HepG2 (cell line): ENCODE results near the gene ARIH2. TPM values are rescaled to one million over a fixed set of nuclear protein-coding genes. Genes with fewer than 3 reads are reported as not detected.

Source experiments
- DNMT1 ChIP-seq: sonication (generic); formaldehyde crosslinking; IDR thresholded peaks from 2 replicates; pipeline ENCODE4 v1.5.1; 2020; ENCODE audit warnings: mild to moderate bottlenecking, missing genetic modification reagents
- FIP1L1 ChIP-seq: fragments of 200-400 bp; formaldehyde crosslinking; IDR thresholded peaks from 2 replicates; pipeline ENCODE4 v1.6.1; 2018; ENCODE audit warnings: low read depth, mild to moderate bottlenecking, low read length, moderate library complexity, borderline replicate concordance; ENCODE audit not compliant: insufficient read depth
- FOXO1 ChIP-seq: sonication (generic); formaldehyde crosslinking; IDR thresholded peaks from 2 replicates; pipeline ENCODE4 v1.4.0; 2020; ENCODE audit warnings: missing genetic modification reagents
- PRPF4 ChIP-seq: fragments of 200-400 bp; formaldehyde crosslinking; IDR thresholded peaks from 2 replicates; pipeline ENCODE4 v1.6.1; 2016; ENCODE audit warnings: low read length, low read depth; ENCODE audit not compliant: poor library complexity, severe bottlenecking
- PTBP1 ChIP-seq: fragments of 200-400 bp; formaldehyde crosslinking; IDR thresholded peaks from 2 replicates; pipeline ENCODE4 v1.6.1; 2018; ENCODE audit warnings: low read length, low read depth; ENCODE audit not compliant: poor library complexity, severe bottlenecking
- TOPORS ChIP-seq: sonication (generic); formaldehyde crosslinking; IDR thresholded peaks from 2 replicates; pipeline ENCODE4 v1.8.0; 2023; ENCODE audit warnings: mild to moderate bottlenecking, missing genetic modification reagents
- WIZ ChIP-seq: sonication (generic); formaldehyde crosslinking; IDR thresholded peaks from 2 replicates; pipeline ENCODE4 v1.5.1; 2020; ENCODE audit warnings: mild to moderate bottlenecking, missing genetic modification reagents
- YEATS4 ChIP-seq: sonication (generic); formaldehyde crosslinking; IDR thresholded peaks from 2 replicates; pipeline ENCODE4 v1.4.0; 2020; ENCODE audit warnings: missing genetic modification reagents, borderline replicate concordance
- ZBTB7A ChIP-seq: sonication (generic); formaldehyde crosslinking; IDR thresholded peaks from 2 replicates; pipeline ENCODE4 v1.8.0; 2022; ENCODE audit warnings: mild to moderate bottlenecking, missing genetic modification reagents
- ZNF724P ChIP-seq: sonication (generic); formaldehyde crosslinking; IDR thresholded peaks from 2 replicates; pipeline ENCODE4 v1.8.0; 2022; ENCODE audit warnings: missing genetic modification reagents, borderline replicate concordance
- polyA plus RNA-seq, 8 experiments: library from polyadenylated mRNA; depleted of rRNA in 3 of 8; stranded (reverse) in 7 of 8; unstranded in 1 of 8; fragments of >200 nt; fragmentation: Illumina TruSeq in 4 of 8; extraction: Trizol in 4 of 8; gene quantifications; 2 replicates each; pipeline versions ENCODE4 v1.2.1 to v1.2.3, GENCODE V29; 2011 to 2016; ENCODE audit warnings: low read depth in 4 of 8, missing spikeins in 1 of 8, mixed read lengths in 1 of 8; ENCODE audit not compliant: insufficient read depth in 1 of 8
- total RNA-seq, 5 experiments: library from RNA; depleted of rRNA; stranded (reverse); fragments of >200 nt; fragmentation: Illumina TruSeq; extraction: Trizol; gene quantifications; 2 replicates each; pipeline ENCODE4 v1.2.3, GENCODE V29; 2016; ENCODE audit warnings: low read depth in 1 of 5
- TF ChIP-seq, protein P1 (sequence below): sonication (generic); formaldehyde crosslinking; IDR thresholded peaks from 2 replicates; pipeline ENCODE4 v1.4.0; 2020; ENCODE audit warnings: missing genetic modification reagents
- TF ChIP-seq, protein P2 (sequence below): sonication (generic); formaldehyde crosslinking; IDR thresholded peaks from 2 replicates; pipeline ENCODE4 v1.4.0; 2020; ENCODE audit warnings: missing genetic modification reagents
- TF ChIP-seq, protein P3 (sequence below): sonication (generic); formaldehyde crosslinking; IDR thresholded peaks from 2 replicates; pipeline ENCODE4 v1.5.0; 2020; ENCODE audit warnings: missing genetic modification reagents
- TF ChIP-seq, protein P4 (sequence below), 2 experiments: IDR thresholded peaks; 2 replicates each; pipeline ENCODE4 v1.6.1; 2011 to 2012; ENCODE audit warnings: low read length in 2 of 2, borderline replicate concordance in 1 of 2, low read depth in 1 of 2, mild to moderate bottlenecking in 1 of 2, moderate library complexity in 1 of 2

Gene ARIH2
- total and polyA plus RNA-seq, 2 of the 13 experiments (the other 11 are each of a cell fraction or from before 2014, with no cell fraction given): 64.8 to 83.3 TPM

DNA sequence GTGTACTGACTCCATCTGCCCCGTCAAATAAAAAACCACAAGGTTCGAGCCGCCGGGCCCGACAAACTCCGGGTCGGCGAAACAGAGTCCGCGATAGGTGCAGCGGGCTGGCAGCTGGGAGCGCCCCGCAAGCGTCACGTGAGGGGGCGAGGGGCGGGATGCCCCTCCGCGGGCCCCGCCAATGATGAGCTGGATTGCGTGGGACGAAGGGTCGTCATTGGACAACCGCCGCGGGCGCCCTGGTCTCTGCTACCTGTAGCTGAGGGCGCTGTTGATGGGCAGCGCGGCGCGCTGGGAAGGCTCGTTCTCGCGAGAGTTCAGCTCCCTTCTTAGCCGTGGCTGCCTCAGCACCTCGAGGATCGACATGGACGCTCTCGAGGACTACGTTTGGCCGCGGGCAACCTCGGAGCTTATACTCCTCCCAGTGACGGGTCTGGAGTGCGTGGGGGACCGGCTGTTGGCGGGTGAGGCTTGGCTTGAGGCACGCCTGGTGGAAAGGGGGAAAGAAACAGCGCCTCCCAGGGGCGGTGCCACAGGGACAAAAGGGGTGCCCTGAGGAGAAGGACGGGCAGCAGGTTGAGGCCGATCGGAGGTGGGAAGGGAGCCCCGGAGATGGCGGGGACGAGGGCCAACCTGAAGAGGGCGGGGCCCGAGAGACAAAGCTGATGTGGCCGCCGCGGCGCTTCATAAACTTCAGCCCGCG, 88.6 kb downstream of the ARIH2 start, which contains the start of gene WDR6 (continued):
- no peak for TF ChIP-seq FIP1L1
- no peak for TF ChIP-seq ZNF724P (CRISPR knock-in tag)
- TF ChIP-seq TOPORS: peak; percentile 70
- TF ChIP-seq, protein P1, sequence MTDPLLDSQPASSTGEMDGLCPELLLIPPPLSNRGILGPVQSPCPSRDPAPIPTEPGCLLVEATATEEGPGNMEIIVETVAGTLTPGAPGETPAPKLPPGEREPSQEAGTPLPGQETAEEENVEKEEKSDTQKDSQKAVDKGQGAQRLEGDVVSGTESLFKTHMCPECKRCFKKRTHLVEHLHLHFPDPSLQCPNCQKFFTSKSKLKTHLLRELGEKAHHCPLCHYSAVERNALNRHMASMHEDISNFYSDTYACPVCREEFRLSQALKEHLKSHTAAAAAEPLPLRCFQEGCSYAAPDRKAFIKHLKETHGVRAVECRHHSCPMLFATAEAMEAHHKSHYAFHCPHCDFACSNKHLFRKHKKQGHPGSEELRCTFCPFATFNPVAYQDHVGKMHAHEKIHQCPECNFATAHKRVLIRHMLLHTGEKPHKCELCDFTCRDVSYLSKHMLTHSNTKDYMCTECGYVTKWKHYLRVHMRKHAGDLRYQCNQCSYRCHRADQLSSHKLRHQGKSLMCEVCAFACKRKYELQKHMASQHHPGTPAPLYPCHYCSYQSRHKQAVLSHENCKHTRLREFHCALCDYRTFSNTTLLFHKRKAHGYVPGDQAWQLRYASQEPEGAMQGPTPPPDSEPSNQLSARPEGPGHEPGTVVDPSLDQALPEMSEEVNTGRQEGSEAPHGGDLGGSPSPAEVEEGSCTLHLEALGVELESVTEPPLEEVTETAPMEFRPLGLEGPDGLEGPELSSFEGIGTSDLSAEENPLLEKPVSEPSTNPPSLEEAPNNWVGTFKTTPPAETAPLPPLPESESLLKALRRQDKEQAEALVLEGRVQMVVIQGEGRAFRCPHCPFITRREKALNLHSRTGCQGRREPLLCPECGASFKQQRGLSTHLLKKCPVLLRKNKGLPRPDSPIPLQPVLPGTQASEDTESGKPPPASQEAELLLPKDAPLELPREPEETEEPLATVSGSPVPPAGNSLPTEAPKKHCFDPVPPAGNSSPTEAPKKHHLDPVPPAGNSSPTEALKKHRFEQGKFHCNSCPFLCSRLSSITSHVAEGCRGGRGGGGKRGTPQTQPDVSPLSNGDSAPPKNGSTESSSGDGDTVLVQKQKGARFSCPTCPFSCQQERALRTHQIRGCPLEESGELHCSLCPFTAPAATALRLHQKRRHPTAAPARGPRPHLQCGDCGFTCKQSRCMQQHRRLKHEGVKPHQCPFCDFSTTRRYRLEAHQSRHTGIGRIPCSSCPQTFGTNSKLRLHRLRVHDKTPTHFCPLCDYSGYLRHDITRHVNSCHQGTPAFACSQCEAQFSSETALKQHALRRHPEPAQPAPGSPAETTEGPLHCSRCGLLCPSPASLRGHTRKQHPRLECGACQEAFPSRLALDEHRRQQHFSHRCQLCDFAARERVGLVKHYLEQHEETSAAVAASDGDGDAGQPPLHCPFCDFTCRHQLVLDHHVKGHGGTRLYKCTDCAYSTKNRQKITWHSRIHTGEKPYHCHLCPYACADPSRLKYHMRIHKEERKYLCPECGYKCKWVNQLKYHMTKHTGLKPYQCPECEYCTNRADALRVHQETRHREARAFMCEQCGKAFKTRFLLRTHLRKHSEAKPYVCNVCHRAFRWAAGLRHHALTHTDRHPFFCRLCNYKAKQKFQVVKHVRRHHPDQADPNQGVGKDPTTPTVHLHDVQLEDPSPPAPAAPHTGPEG: peak; percentile 96
- TF ChIP-seq, protein P2, sequence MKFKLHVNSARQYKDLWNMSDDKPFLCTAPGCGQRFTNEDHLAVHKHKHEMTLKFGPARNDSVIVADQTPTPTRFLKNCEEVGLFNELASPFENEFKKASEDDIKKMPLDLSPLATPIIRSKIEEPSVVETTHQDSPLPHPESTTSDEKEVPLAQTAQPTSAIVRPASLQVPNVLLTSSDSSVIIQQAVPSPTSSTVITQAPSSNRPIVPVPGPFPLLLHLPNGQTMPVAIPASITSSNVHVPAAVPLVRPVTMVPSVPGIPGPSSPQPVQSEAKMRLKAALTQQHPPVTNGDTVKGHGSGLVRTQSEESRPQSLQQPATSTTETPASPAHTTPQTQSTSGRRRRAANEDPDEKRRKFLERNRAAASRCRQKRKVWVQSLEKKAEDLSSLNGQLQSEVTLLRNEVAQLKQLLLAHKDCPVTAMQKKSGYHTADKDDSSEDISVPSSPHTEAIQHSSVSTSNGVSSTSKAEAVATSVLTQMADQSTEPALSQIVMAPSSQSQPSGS (CRISPR knock-in tag): peak; percentile 72
- TF ChIP-seq, protein P3, sequence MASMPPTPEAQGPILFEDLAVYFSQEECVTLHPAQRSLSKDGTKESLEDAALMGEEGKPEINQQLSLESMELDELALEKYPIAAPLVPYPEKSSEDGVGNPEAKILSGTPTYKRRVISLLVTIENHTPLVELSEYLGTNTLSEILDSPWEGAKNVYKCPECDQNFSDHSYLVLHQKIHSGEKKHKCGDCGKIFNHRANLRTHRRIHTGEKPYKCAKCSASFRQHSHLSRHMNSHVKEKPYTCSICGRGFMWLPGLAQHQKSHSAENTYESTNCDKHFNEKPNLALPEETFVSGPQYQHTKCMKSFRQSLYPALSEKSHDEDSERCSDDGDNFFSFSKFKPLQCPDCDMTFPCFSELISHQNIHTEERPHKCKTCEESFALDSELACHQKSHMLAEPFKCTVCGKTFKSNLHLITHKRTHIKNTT (CRISPR knock-in tag): no peak
- TF ChIP-seq PTBP1: peak; percentile 88
- TF ChIP-seq, protein P4, sequence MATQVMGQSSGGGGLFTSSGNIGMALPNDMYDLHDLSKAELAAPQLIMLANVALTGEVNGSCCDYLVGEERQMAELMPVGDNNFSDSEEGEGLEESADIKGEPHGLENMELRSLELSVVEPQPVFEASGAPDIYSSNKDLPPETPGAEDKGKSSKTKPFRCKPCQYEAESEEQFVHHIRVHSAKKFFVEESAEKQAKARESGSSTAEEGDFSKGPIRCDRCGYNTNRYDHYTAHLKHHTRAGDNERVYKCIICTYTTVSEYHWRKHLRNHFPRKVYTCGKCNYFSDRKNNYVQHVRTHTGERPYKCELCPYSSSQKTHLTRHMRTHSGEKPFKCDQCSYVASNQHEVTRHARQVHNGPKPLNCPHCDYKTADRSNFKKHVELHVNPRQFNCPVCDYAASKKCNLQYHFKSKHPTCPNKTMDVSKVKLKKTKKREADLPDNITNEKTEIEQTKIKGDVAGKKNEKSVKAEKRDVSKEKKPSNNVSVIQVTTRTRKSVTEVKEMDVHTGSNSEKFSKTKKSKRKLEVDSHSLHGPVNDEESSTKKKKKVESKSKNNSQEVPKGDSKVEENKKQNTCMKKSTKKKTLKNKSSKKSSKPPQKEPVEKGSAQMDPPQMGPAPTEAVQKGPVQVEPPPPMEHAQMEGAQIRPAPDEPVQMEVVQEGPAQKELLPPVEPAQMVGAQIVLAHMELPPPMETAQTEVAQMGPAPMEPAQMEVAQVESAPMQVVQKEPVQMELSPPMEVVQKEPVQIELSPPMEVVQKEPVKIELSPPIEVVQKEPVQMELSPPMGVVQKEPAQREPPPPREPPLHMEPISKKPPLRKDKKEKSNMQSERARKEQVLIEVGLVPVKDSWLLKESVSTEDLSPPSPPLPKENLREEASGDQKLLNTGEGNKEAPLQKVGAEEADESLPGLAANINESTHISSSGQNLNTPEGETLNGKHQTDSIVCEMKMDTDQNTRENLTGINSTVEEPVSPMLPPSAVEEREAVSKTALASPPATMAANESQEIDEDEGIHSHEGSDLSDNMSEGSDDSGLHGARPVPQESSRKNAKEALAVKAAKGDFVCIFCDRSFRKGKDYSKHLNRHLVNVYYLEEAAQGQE (IDR thresholded peaks at IDR 0.05; ENCODE audit: borderline replicate concordance in 1 of 2, low read depth in 1 of 2, low read length in 2 of 2): peak in 1 of 2 experiments; percentile 5; a peak in 1 of 4 replicates
- TF ChIP-seq YEATS4 (CRISPR knock-in tag): peak; percentile 85
- peak; percentile 48; the same call in 1 of the 2 replicates for TF ChIP-seq FOXO1 (CRISPR knock-in tag)
- TF ChIP-seq ZBTB7A (CRISPR knock-in tag): peak; percentile 6; the same call in 1 of the 2 replicates
- no peak for TF ChIP-seq WIZ (CRISPR knock-in tag)
- no peak for TF ChIP-seq PRPF4
- no peak for TF ChIP-seq DNMT1 (CRISPR knock-in tag)
